Ammon's horn (tissue), 1 donor: ENCODE results near the gene NKX1-1.
"Not testable (repeated sequence)": the region's sequence is repeated elsewhere in the genome, so short reads cannot be mapped to it uniquely, and the experiment has no call there.

Source experiments
- DNase-seq: peaks from one replicate; pipeline ENCODE4 v3.0.0-alpha.2; 2016; ENCODE audit warnings: low spot score

NKX1-1 gene

GRCh38 chr4:1373892-1374705 is 32.1 kb downstream of the NKX1-1 start:
- DNase-seq: no peak

- DNase-seq: not testable (repeated sequence)
Measured at GRCh38 chr4:1372576-1372975, 33.7 kb downstream of the NKX1-1 start.

- no peak for DNase-seq
Measured at GRCh38 chr4:1371176-1372165, 34.8 kb downstream of the NKX1-1 start.

GRCh38 chr4:1370321-1371124 is 35.7 kb downstream of the NKX1-1 start:
- no peak for DNase-seq

GRCh38 chr4:1369479-1370079 is 36.7 kb downstream of the NKX1-1 start:
- no peak for DNase-seq

- no peak for DNase-seq
Measured at GRCh38 chr4:1369091-1369450, 37.2 kb downstream of the NKX1-1 start.

GRCh38 chr4:1368421-1369090 is 37.7 kb downstream of the NKX1-1 start:
- DNase-seq: no peak

- no peak for DNase-seq
Measured at GRCh38 chr4:1367936-1368289, 38.3 kb downstream of the NKX1-1 start.

GRCh38 chr4:1367230-1367935 is 38.9 kb downstream of the NKX1-1 start:
- no peak for DNase-seq

- no peak for DNase-seq
Measured at GRCh38 chr4:1366371-1367229, 39.6 kb downstream of the NKX1-1 start.

GRCh38 chr4:1365271-1366178 is 40.7 kb downstream of the NKX1-1 start:
- DNase-seq: no peak

- DNase-seq: no peak
Measured at GRCh38 chr4:1364748-1365147, 41.5 kb downstream of the NKX1-1 start.

GRCh38 chr4:1364217-1364616 is 42.0 kb downstream of the NKX1-1 start:
- no peak for DNase-seq

- no peak for DNase-seq
Measured at GRCh38 chr4:1363513-1363912, 42.7 kb downstream of the NKX1-1 start.

- no peak for DNase-seq
Measured at GRCh38 chr4:1362521-1362920, 43.7 kb downstream of the NKX1-1 start.

GRCh38 chr4:1362046-1362445 is 44.2 kb downstream of the NKX1-1 start:
- no peak for DNase-seq

GRCh38 chr4:1361431-1361830 is 44.8 kb downstream of the NKX1-1 start:
- DNase-seq: no peak
